Stimulated activated CD8-positive, alpha-beta memory T cell treated with anti-CD3 and anti-CD28 coated beads, Interleukin-2, amount 100 ng/mL, for 48 hours (primary cell): Measurements from ENCODE around the gene MYL12B.
A peak's percentile ranks its signal among the peaks of the same experiment; 100 is the strongest.
"Not testable (repeated sequence)": the region's sequence is repeated elsewhere in the genome, so short reads cannot be mapped to it uniquely, and the experiment has no call there.

ENCODE experiments used
- DNase-seq, 2 donors: peaks; one replicate each; pipeline ENCODE4 v3.0.0-alpha.2; 2020; ENCODE audit warnings: low read depth in 2 of 2

MYL12B gene

DNA sequence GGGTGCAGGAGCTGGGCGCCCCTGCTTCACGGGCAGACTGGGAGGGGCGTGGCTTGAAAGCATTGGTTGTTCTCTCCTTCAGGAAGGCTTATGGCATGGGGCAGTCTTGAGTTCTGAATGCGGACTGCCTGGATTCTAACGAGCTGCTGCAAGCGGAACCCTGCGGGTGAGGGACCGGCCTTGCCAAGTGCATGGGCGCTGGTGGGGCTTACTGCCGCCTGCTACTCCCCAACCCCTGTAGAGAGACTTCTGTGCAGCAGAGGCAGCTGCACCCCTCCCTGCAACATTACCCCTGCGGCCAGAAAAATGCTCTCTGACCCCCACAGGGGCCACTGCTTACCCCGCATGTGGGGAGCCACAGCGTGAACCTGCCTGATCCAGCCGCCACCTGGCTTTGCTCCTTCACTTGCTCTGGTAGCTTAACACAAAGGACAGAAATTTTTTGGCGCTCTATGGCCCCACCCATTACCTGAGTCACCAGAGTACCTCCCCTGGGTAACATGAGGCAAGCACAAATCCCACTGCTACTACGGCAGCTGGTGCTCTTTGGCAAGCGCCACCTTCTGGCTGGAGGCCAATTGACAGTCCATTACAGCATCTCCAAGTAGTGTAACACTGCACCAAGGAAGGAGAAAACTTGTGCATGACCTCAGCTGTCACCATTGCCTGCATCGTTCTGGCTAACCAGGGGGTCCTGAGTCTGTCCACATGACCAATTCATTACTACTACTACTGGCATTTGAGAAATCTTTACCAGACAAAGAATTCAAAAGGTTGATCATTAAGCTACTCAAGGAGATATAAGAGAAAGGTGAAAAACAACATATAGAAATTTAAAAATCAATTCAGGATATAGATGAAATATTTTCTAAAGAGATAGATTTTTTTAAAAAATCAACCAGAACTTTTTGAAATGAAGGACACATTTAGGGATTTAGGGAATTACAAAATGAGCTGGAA is 35.4 kb downstream of the MYL12B start:
- peak; percentile 83 to 89 for DNase-seq

DNA sequence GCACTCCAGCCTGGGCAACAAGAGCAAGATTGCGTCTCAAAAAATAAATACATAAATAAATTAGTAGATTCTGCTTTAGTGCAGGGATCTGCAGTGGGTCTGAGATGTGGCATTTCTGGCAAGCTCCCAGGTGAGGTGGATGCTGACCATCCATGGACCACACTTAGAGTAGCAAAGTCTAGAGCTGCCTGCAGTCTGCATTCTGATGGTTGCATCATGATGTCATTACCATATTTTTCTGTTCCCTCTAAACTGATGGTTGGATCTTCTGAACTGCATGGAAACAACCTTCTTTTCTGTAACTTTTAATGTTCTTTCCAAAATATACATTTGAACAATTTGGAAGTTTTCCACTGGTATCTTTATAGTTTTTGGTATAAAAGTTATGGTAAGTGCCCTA is 42.9 kb downstream of the MYL12B start:
- no peak for DNase-seq

DNA sequence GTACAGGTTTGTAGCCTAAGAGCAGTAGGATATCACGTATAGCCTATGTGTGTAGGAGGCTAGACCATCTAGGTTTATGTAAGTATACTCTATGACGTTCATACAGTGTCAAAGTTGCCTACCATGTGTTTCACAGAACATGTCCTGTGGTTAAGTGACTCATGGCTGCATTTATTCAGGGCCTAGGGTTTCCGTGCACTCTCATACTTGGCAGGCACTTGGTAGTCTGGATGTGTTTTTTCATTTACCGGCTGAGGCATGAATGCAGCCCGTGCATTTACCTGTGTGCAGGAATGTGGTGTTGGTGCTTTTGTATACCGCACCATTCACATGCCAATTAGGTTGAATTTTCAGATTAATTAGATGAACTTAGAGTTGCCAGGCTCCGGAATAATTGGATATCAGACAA is 43.4 kb downstream of the MYL12B start:
- DNase-seq, result peak in 1 of 2 donors; percentile 20

DNA sequence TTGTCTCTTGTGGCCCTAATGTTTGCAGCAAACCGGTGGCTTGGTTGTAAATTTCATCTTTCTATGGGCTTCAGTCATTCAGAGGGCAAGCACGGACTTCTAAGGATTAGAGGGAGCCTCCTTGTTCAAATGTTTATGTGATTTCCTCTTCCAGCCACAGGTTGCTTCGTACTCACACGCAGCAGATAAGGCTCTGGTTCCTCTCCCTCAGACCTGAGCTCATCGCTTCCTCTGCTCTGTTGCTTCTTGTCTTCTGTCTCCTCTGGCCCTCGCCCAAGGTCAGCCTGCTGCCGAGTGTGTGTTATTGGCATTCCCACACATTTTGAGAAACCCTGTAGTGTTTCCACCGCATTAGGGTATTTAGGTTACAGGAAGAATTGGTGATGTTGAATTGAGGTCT is 44.0 kb downstream of the MYL12B start:
- no peak for DNase-seq

DNA sequence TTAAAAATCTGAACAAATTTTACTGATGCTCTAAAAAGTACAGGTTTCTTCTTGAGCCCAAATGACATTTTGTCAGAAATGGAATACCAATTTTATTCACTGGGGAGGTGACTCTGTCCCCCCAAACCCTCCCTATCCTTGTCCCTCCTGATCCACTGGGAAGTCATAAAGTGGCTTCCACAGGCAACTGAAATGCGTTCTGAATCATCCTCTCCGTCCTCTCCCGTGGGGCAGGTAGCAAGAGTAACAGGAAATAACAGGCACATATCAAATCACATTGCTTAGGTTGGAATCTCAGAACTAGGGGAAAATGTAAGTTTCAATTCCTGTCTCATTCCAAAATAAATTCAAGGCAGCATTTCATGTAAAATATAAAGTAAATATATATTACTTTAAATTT is 44.5 kb downstream of the MYL12B start:
- DNase-seq, result no peak

DNA sequence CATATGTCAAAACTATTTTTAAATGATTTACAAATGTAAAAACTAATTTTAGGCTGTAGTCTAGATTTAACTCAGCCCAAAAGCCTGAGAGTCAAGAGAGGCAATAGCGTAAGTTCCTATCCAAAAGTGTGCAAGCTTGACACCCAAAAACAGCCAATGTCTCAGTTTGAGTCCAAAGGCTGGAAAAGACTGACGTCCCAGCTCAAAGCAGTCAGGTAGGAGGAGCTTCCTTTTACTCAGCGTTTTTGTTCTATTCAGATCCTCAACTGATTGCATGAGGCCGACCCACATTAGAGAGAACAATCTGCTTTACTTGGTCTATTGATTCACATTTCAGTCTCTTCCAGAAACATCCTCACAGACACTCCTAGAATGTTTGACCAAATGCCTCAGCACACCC is 51.8 kb downstream of the MYL12B start:
- no peak for DNase-seq

DNA sequence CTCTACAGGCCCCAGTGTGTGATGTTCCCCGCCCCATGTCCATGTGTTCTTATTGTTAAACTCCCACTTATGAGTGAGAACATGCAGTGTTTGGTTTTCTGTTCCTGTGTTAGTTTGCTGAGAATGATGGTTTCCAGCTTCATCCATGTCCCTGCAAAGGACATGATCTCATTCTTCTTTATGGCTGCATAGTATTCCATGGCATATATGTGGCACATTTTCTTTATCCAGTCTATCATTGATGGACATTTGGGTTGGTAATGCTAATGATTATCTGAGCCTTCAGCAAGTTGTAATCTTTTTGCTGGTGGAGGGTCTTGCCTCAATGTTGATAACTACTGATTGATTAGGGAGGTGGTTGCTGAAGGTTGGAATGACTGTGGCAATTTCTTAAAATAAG is 53.4 kb downstream of the MYL12B start:
- DNase-seq, result not testable (repeated sequence)

DNA sequence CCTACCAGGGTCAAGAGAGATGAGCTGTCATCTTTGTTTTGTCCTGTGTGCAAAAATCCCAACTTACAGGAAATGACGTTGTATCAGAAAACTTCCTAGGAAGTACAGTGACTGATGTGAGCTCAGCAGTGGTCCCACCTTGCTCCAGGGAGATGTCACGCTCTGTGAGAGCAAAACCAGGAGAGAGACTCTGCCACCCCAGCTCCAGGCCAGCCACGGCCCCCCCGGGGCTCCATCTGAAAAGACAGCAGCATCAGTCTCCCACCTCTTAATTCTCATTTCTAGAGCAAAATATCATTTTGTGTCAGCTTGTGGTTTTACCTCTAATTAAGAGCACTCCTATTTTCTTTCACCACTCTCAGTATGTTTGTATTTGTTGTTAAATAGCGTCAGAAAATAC is 57.5 kb downstream of the MYL12B start:
- no peak for DNase-seq

DNA sequence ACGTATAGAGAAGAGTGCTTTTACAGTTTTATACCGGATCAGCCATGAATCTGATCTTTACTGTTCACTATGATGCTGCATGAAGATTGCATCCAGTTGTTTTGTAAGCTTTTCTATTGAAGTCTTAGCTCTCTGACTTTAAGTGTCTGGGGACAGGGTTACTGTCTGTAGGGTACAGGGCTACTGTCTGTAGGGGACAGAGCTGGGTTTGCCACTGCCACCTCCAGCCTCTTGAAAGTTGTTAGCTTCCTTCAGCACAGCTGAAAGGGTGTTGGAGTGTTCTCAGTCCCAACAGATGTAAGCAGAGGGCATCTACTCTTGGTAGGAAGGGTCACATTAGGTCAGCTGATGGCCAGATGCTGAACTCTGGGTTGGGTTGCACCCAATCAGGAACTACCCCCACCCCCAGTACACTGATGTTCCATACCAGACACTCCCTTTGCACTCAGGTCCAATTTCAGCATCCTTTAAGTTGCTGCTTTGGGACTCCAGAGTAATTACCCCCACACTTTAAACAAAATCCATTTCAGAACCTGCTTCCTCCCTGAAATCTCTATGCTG is 58.0 kb downstream of the MYL12B start:
- DNase-seq, result no peak

DNA sequence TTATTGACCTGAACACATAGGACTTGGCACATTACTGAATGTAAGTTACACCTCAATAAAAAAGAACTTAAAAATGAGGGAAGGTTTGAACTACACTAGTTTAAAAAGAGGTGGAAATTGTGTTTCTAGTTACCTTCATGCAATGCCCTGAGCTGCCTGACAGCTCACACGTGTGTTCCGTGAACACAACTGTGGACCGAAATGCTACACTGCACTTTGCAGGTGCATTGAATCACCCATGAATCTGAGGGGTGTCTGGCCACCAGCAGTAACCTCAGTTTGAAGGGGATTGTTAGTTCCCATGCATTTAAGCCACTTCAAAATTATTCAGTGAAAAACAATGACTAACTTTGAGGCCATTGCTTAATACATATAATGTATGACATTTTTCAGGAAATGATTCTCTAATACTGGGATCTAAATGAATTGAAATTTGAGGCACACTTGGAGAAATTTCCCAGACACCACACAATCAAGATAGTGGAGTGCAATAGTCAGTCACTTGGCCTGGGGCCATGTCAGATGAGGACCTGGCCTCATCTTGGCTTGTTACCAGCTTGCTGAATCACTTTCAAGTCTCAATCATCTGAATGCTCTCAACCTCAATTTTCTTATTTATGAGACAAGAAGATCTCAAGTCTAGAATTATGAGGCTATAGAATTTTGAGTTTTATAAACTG is 59.3 kb downstream of the MYL12B start:
- no peak for DNase-seq

DNA sequence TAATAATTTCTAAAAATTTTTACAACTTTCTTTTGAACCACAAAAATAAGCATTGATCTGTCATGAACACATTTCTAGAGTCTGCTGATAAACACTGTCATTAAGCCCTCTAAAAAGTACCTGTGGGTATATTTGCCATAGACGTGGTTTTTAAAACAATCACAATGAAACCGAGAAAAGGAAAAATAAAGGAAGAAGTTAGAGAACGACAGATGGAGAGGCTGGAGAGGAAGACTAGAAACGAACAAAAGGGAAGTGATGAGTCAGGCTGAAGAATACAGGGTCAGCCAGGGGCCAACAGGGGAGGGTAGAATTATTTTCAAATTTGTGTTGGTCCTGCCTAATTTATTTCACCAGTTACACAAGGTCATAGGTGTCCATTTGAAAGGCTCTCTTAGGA is 62.0 kb downstream of the MYL12B start:
- no peak for DNase-seq
